ENCODE results near the gene PRLHR.
"Not testable (repeated sequence)": the region's sequence is repeated elsewhere in the genome, so short reads cannot be mapped to it uniquely, and the experiment has no call there.

The PRLHR gene

DNA sequence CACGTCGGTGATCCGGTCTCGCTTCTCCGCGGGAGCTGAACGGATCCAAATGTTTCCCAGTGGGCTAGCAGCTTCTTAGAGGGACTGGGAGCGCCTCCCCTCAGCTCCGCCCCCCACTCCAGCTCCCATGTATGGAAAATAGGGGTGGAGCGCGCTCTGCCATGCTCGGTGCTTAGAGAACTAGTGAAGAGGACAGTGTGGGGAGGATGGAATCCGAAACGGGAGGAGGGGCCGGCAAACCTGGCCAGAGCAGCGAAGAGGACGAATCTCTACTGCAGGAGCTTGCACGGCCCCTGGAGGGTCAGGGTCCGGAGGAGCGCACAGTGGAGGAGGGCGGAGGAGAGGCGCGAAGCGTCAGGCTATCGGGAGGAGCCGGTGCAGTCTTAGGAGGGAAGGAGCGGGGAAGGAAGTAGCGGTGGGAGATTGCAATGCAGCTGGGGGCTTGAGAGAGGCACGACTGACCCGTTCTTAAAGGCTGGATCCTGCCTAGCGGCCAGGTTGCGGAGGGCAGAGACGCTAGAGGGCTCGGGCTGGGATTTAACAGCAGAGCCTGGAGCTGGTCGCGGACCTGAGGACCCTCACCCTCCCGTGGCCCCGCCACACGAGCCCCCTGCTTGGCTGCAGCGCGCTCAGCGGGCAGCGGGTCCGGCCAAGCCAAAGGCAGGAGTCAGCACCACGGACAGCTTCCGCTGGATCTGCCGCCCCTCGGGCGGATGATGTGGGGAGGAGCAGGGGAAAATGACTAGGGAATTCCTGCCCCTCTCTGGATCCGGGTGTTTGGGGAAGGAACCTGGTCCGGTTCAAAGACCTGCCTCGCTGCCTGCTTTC, at the start of gene PRLHR:
TSS of gene PRLHR (minus strand) at position 51 of the 828 bp plus-strand sequence. CDS start 404 bp downstream, outside the sequence.
- no peak for DNase-seq

DNA sequence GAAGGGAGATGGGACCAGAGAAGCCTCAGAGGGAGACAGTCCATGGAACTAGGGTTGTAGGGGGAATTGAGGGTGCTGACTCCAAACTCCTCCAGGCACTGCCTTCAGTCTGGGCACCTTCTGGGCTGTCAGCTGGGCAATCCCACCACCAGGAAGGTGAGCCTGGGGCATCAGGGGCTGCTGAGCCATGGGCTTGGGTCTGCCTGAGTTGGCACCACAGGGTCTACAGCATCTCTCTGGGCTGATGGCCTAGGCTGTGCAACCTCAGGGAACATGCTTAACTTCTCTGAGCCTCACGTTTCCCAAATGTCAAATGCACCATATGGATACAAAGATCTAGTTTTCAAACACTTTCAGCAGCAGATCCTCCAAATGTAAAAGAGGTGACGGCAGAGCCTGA, 46.8 kb upstream of the PRLHR start:
- no peak for DNase-seq

DNA sequence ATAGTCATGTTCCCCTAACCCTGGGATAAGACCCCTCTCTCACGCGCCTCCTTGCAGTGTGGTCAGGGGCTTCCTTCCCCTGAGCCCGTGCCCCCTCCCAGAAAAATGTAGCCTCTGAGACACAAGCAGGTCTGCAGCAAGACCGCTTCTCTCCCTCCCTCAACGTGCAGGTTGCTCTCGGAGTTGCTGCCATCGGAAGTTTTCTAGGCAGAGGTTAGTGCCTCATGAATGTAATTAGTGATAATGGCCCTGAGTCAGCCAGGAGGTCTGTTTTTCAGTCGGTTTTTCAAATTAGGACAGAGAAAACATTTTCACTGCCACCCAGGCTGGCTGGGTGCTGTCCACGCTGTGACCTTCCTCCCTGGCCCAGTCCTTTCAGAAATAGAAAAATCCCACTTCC, 43.2 kb upstream of the PRLHR start:
- no peak for DNase-seq

DNA sequence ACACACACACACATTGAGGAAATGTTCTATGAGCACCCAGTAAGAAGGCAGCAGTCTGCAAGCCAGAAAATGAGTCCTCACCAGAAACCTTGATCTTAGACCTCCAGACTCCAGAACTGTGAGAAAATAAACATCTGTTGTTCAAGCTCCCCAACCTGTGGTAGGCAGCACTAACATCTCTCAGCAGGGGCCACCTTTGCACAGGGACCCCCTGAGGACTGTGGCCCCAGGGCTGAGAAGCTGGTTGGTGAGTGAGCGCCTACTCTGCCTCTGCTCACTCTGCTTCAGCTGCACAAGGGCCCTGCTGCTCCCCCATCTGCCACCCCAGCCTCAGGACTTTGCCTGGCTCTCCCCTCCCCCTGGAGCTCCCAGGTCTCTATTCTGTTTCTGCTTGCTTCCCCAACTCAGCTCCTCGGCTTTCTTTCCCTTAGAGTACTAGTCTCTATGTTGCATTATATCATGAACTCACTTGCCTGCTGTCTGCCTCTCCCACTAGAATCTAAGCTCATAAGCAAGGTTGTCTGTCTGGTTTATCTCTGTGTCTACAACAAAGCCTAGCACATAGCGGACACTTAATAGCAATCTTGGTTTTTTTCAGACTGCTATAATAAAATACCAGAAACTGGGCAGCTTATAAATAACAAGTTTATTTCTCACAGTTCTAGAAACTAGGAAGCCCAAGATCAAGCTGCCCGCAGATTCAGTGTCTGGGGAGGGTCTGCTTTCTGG, 40.4 kb upstream of the PRLHR start:
- DNase-seq: no peak

DNA sequence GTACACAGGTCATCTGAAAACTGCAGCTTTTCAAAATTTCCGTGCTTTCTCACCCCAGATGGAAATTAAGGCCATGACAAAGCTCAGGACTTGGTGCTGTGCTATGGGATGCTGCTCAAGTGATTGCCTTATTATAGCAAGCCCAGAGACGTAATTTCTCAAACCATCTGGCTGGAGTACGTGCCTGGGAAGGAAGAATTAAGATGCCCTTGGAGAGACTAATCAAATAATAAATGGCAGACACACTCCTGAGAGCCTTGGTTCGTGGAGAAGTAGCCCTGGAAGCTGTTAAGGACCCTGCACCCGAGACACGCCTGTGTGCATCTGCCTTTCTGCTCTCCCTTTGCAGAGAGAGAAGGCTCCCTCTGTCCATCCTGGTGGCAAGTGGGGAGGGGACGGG, 38.3 kb upstream of the PRLHR start:
- no peak for DNase-seq

DNA sequence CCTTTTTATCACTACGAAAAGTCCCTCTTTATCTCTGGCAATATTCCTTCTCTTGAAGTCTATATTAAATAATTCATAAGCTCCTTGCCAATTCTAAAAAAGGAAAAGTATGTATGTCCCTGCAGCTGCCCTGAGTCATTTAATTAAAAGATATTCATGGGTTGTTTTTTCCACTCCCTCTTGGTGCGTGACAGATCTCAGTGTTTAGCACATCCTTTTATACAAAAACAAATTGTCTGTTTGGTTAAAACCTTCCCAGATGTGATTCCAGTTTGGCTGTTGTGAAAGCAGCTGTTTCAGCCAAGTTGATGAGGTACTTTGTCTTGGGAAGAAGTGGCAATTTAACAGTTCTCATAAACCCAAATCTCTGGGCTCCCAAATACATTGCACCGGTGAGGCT, 33.8 kb upstream of the PRLHR start:
- no peak for DNase-seq

DNA sequence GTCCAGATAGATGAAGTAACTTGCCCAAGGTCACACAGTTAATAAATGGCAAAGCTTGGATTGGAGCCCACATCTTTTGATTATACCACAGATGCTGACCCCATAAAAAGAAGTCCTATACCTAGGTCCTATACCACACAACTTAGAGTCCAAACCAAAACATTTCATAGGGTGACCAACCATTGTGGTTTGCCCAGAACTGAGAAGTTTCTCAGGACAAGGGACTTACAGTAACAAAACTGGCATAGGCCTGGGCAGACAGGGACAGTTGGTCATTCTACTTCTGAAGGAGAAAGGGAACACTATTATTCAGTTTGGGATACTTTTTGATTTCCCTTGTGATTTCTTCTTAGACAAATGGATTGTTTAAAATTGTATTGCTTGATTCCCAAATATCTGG, 32.9 kb upstream of the PRLHR start:
- DNase-seq: no peak

DNA sequence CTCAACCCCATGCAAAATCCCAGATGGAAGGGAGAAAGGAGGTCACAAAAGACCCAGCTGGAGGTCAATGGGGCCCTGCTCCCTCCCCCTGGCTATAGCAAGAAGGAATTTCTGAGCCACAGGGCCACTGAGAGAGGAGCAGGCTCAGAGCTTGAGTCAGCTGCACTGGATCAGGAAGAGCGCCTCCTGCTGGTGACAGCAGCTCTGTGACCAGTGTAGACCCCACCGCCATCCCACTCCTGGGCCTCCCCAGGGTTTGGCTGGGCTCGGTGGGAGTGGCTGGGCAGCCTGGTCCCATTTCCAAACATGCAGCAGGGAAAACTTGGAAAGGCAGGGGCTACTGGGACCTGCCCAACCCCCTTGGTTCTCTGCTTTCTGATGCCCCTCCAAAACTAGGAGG, 31.5 kb upstream of the PRLHR start:
- no peak for DNase-seq

DNA sequence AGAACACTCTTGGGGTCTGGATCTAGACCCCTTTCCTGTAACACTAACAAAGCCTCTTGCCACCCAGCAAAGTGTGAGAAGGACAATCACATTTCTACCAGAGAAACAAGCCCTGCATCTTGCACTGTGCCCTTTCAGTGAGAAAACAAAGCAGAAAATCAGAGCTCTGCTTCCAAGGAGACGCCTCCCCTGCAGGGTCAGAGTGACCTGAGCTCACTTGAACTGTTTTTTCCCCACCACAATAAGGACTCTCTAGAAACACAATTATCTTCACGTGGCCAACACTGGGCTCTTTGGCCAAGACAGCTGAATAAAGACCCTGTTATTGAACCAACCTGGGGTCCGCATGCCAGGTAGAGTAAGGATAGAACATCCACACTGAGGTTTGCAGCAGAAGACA, 30.1 kb upstream of the PRLHR start:
- DNase-seq: no peak

DNA sequence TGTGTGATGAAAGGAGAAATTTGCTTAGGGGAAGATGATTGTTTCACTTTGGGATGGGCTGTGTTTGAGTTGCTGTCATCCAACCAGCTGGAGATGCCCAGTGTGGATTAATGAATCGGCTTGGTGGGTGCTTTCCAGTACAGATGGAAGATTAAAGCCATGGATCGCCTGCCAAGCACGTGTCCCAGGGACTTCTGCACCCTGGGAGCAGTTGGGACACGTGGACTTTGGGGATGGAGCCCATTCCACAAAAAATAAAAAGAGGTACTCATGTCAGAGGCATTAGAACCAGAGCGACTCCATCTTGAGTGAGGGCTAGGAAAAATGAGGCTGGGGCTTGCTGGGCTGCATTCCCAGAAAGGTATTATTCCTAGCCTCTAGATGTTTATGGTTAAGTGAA, 29.3 kb upstream of the PRLHR start:
- DNase-seq: no peak

DNA sequence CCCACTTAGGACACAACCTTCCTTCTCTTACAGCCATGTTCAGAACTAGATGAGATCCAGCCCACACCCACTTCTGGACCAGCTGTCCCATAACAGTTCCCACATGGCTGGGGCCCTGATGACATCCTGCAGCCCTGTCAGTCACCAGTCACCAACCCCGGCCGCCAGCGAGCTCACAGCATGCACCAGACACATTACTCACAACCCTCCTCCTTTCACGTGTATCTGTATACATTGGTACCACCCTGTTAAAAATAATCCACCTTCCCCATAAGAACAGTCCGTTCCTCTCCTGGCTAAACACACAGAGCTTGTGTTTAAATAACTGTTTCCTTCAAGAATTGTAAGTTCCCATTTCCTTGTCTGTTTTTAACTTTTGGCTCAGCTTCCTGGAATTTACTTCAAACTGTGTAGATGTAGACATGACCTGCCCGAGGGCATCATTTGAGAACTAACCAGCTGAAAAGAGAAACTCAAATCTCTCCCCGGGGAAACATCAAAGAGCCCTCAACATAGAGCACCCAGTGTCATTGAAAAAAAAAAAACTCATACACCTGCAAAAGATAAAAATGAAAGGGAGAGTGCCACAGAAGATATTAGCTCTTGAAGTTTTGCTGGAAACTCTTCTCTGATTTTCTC, 26.0 kb upstream of the PRLHR start:
- no peak for DNase-seq

DNA sequence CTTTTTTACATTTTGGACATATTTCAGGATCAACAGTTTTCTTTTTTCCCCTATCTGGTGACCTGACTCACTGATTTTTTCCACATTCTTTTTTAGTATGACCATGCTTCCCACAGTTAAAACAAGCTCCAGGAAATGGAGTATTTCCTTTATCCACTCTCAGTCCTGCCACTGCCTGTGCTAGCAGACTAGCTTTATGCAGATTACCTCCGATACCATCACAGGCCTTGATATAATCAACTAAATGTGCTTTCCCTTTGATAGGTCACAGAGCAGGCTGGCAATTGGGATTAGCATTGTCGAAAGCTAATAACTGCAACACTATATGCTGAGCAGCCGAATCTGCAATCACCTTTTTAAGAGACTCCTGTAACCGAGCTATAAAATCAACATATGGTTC, 18.4 kb upstream of the PRLHR start:
- not testable (repeated sequence) for DNase-seq

DNA sequence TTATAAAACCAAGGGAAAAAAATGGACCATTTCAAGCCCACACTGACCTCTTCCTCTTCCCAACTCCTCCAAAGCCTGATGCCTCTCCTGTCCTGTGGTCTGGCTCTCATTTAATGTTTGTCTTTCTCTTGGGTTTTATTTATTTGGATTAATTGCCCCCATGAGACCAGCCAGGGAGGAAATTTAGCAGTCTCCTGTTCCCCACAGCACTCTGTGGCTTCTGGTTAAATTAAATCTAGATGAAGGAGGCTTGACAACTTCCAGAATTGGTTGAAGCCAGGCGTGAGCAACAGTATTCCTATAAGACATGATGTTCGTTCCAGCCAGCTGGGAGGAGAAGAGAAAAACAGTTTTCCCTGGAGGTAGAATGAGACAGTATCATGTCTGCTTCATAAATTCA, 15.1 kb upstream of the PRLHR start:
- no peak for DNase-seq

DNA sequence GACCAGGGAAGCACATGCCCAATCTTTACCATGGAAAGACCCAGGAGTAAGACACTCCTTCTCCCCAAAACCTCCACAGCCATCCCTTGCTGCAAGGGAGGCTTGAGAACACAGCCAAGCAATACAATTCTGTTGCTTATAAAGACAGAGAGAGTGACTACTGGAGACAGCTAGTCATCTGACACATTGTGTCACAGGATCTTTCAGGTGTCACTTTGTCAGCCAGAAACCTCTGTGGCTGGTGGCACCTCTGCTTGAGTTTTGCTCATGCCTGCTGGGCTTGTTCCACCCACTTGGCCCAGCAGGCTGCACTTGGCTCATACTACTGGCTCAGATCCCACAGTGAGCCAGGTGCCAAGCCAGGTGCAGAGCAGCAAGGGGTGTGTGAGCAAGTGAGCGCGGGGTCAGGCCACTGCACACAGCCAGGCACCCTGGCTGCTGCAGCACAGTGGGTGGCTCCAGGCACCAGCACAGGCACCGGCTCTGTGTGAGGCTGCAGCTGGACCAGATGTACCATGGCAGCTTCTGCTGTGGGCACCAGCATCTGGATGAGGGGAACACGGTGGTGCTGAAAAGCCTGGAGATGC, 12.4 kb upstream of the PRLHR start:
- DNase-seq: no peak

DNA sequence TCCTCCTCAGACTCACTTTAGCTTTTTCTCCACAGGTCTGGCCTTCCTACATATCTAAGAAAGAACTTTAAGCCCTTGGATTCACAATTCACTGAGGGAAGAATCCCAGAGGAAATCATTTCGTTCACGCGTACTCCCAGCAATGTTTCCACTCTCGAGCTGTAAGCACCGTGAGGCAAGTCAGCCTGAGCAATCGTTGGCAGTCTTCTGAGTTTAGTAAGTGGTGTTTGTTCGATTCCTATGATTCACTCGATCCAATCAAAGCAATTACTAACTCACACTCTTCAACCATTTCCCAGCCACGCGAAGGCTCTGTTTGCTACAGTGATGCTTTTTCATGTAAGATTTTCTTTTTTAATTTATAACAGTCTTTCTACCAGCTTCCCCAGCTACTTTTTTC, 10.2 kb upstream of the PRLHR start:
- DNase-seq: no peak

DNA sequence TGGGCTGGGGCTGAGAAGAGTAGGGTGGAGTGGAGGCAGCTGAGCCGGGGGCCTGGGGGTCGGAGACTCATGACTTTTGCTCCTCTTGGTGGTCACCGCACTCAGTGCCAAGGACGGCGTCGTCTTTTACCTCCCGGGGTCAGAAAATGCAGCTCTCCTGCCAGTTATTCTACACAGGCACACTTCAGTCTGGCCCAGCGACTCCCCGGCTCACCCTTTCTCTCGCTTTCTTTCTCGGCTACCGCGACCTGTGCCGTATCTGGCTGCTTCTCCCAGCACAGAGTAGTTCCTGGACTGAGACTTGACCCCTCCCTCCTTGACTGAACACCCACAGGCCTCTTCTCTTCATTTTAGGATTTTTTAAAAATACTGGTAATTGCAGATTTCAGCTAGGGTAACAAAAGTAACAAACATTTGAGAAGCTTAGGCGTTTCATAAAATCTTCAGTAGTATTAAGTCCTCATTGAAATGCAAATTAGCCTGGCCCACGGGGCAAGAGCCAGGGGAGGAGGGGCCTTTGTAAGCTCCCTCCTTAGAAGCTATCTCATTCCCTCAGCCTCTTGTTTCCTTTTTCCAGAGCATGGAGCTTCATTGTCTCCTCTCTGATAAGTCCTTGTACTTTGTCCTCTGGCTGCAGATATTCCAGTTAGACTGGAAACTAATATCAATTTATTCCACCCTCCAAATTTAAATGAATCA, 1.1 kb upstream of the PRLHR start:
- no peak for DNase-seq

DNA sequence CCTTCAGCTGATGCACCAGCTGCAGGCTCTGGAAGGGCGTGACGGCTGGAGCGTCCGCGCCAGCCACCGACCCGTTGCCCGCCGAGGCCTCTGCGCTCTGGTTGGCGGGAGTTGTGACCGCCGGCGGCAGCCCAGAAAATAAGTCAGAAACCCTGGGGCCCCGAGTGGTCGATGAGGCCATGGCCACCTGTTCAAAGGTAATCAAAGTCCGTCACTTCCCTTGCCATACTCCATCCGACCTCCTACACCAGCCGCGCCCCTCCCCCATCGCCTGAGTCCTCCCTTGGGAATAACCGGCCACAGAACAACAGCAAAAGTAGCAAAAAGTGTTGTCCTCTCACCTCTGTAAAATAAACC, 406 bp downstream of the PRLHR start:
- DNase-seq: no peak

DNA sequence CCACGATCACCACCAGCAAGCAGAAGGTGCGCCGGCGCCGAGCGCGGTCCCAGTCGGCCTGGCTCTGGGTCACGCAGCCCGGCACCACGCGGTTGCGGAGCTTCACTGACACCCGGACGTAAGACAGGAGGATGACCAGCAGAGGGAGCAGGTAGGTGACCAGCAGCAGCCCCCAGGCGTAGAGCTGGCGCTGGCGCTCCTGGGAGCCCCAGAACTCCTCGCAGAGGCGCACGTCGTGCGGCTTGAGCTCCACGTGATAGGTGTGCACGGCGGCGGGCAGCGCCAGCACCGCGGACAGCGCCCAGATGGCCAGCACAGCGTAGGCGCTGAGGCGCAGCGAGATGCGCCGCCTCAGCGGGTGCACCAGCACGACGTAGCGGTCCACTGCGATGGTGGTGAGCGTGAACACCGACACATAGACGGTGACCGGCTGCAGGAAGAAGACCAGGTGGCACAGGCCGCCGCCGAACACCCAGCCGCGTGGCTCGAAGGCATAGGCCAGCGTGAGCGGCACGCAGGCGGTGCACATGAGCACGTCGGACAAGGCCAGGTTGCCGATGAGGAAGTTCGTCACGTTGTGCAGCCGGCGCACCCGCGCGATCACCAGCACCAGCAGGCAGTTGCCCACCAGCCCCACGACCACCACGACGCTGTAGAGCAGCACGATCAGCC, 920 bp downstream of the PRLHR start:
- peak; percentile 22 for DNase-seq

DNA sequence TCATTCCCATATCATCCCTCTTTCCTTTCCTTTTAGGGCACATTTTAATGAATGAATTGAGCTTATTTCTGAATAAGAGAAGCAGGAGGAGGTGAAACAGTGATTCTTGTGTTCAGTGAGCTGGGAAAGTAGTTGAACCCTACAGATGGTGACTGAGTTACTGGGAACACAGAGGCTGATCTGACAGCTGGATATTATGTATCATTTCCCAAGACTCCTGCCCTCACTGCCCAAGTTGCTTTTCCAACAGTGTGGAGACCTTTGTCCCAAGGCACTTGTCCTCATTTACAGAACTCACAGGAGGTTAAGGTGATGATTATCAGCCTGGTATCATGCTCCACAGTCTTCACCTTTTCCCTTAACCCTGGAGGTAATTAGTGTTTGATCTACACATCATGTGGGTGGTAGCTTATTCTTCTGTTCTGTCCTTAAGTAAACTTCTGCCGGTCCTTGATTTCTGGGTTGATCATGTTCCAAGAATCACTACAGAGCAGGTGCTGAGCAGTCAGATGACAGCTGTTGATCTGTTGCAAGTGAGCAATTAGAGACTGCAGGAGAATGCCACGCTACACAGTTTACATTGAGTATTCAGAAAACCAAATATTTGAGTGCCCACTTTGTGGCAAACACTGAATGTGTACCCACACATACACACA, 2.6 kb downstream of the PRLHR start:
- no peak for DNase-seq

DNA sequence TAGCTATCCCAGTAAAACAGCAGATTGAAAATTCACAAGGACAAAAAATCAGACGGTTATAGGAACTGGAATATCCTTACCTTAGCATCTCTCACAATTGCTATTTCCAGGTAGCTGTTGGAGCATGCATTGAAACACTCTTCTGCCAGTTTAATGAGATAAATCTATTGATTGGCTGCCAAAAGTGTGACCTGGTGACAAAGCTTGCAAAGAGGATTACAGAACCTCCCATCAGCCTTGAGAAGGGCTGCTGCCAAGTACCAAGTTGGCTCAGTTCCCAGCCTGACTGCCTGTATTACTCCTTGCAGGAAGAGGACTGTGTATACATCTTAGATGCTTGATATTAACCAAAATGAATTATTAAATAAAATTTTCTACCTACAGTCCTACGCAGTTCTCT, 5.1 kb downstream of the PRLHR start:
- DNase-seq: no peak

DNA sequence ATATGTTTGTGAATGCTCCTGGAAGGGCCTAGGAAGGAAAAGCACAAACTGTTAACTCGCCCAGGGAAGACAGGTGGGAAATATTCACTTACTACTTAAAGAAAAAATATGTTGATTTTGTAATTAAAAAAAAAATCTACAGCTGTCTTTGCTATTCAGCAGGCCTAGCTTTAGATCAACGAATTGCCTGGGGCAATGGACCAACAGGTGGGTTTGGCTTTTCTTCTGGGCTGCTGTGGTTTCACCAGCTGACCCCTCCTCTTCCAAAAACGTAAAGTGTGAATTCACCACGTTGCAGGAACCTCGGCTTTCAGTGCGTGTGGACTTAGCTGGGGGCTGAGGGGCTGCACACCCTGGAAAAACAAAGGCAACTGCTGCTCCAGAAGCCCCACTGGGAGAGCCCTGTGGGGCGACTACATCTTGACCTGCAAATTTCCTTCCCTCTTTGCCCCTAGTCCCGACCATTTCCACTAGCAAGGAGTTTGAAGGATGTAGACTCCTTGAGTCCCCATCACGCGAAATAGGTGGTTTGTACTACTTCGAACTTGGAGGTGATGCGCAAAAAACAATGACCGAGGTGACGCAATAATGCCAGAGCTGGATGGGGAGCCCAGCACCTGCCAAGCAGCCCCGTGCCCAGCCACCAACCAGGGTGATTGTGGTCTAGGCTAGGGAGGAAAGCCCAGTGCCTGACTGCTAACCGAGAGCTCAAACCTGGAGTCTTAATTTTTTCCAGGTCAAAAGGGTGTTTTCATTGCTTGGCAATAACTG, 7.4 kb downstream of the PRLHR start:
- no peak for DNase-seq

Measured in activated naive CD4-positive, alpha-beta T cell treated with Interleukin-2 at 50 U/mL for 16 hours (primary cell).